B cell (primary cell): ENCODE data around the gene ZFC3H1. TPM values are rescaled to one million over a fixed set of nuclear protein-coding genes. Genes with fewer than 3 reads are reported as not detected.

ENCODE experiments used
- ATAC-seq: fragments of 200-7000 bp; cut with Tn5 transposase; one replicate; pipeline ENCODE4 v1.10.0; 2021; ENCODE audit warnings: low read depth, mild to moderate bottlenecking, moderate number of reproducible peaks, moderate library complexity
- CTCF ChIA-PET: fragments of 350-600 bp; sonication (Branson Sonifier 250); formaldehyde crosslinking; loops from one replicate; lab custom pipeline; 2021; ENCODE audit warnings: antibody characterized with exemption, inconsistent platforms; lab: Charles Lee
- POLR2A ChIA-PET: fragments of 350-600 bp; sonication (Branson Sonifier 250); formaldehyde crosslinking; loops from one replicate; lab custom pipeline; 2021; ENCODE audit warnings: antibody characterized with exemption; lab: Charles Lee
- DNase-seq: peaks from one replicate; pipeline ENCODE4 v3.0.0; 2013
- H2AFZ ChIP-seq: 2 replicates; pipeline ENCODE4 v1.6.1; 2012; ENCODE audit warnings: mild to moderate bottlenecking, low read depth, low read length; ENCODE audit not compliant: insufficient read depth, poor library complexity, severe bottlenecking
- H3K27ac ChIP-seq, 2 donors: 1 replicate in 1 of 2; 2 replicates in 1 of 2; pipeline ENCODE4 v1.5.1; 2012 to 2013; ENCODE audit warnings: low read length in 2 of 2, mild to moderate bottlenecking in 2 of 2, moderate library complexity in 1 of 2
- H3K27me3 ChIP-seq, 4 experiments: fragments of 200-600 bp in 1 of 4; sonication (generic) in 1 of 4; replicated peaks in 1 of 4; 1 replicate in 2 of 4; 2 replicates in 2 of 4; pipeline versions ENCODE4 v1.6.1 to v1.7.0; 2013 to 2016; ENCODE audit warnings: low read length in 3 of 4, mild to moderate bottlenecking in 2 of 4, mixed read lengths in 1 of 4, moderate library complexity in 1 of 4; ENCODE audit not compliant: insufficient read depth in 4 of 4, control insufficient read depth in 3 of 4; ENCODE audit errors: control extremely low read depth in 1 of 4
- H3K36me3 ChIP-seq, 2 experiments: replicated peaks in 1 of 2; 1 replicate in 1 of 2; 2 replicates in 1 of 2; pipeline versions ENCODE4 v1.6.1 to v1.7.1; 2013; ENCODE audit warnings: low read length in 1 of 2; ENCODE audit not compliant: insufficient read depth in 2 of 2, control insufficient read depth in 1 of 2; ENCODE audit errors: control extremely low read depth in 1 of 2, extremely low read depth in 1 of 2
- H3K4me1 ChIP-seq, 2 donors: fragments of 200-600 bp in 1 of 2; sonication (generic) in 1 of 2; 1 replicate in 1 of 2; 2 replicates in 1 of 2; pipeline versions ENCODE4 v1.5.1 to v1.6.1; 2013 to 2017; ENCODE audit warnings: low read length in 2 of 2; ENCODE audit not compliant: control insufficient read depth in 2 of 2, insufficient read depth in 2 of 2
- H3K4me2 ChIP-seq: replicated peaks from 2 replicates; pipeline ENCODE3; 2012; ENCODE audit warnings: mild to moderate bottlenecking, low read depth, low read length; ENCODE audit not compliant: poor library complexity, severe bottlenecking
- H3K4me3 ChIP-seq, 5 experiments: fragments of 200-600 bp in 1 of 5; sonication (generic) in 1 of 5; 1 replicate in 3 of 5; 2 replicates in 2 of 5; pipeline versions ENCODE4 v1.5.1 to v1.7.0; 2011 to 2016; ENCODE audit warnings: low read length in 4 of 5, mild to moderate bottlenecking in 4 of 5, low read depth in 2 of 5, control low read depth in 1 of 5, moderate library complexity in 1 of 5; ENCODE audit not compliant: insufficient read depth in 1 of 5; ENCODE audit errors: control extremely low read depth in 1 of 5, extremely low read depth in 1 of 5
- H3K79me2 ChIP-seq: fragments of 200-600 bp; sonication (generic); one replicate; pipeline ENCODE4 v1.6.0; 2016; ENCODE audit warnings: low read length; ENCODE audit not compliant: control insufficient read depth, insufficient read depth
- H3K9ac ChIP-seq: fragments of 200-600 bp; sonication (generic); 2 replicates; pipeline ENCODE4 v1.6.1; 2017; ENCODE audit warnings: mild to moderate bottlenecking, low read length, moderate library complexity
- H3K9me3 ChIP-seq, 3 donors: one replicate each; pipeline versions ENCODE4 v1.6.1 to v1.7.1; 2013; ENCODE audit warnings: low read length in 2 of 3; ENCODE audit not compliant: control insufficient read depth in 2 of 3, insufficient read depth in 1 of 3; ENCODE audit errors: control extremely low read depth in 1 of 3
- H4K20me1 ChIP-seq: 2 replicates; pipeline ENCODE4 v1.6.0; 2012; ENCODE audit warnings: mild to moderate bottlenecking, low read length; ENCODE audit not compliant: insufficient read depth, control insufficient read depth, poor library complexity, severe bottlenecking
- H3K27ac Mint-ChIP-seq: one replicate; pipeline ENCODE4 v1.8.0; 2021; ENCODE audit warnings: mixed read lengths
- H3K27me3 Mint-ChIP-seq: one replicate; pipeline ENCODE4 v1.8.0; 2021; ENCODE audit warnings: mixed read lengths
- H3K4me1 Mint-ChIP-seq: one replicate; pipeline ENCODE4 v1.8.0; 2021; ENCODE audit warnings: mixed read lengths
- H3K4me3 Mint-ChIP-seq: one replicate; pipeline ENCODE4 v1.8.0; 2021; ENCODE audit warnings: mixed read lengths
- H3K9me3 Mint-ChIP-seq: one replicate; pipeline ENCODE4 v1.8.0; 2022; ENCODE audit warnings: mixed read lengths; ENCODE audit not compliant: insufficient read depth
- CTCF ChIP-seq: fragments of 200-600 bp; IDR thresholded peaks from one replicate; pipeline ENCODE4 v1.8.0; 2022; ENCODE audit warnings: antibody characterized with exemption, mild to moderate bottlenecking
- EZH2 ChIP-seq: IDR thresholded peaks from 2 replicates; pipeline ENCODE4 v1.6.1; 2012; ENCODE audit warnings: borderline replicate concordance, low read depth, mild to moderate bottlenecking, moderate library complexity, low read length; ENCODE audit not compliant: insufficient read depth, poor library complexity, severe bottlenecking
- WGBS: methylation state at CpG from one replicate; pipeline ENCODE4 v1.1.5; 2013; ENCODE audit warnings: missing lambda C conversion rate; ENCODE audit not compliant: insufficient coverage; 5-methylcytosine and 5-hydroxymethylcytosine counted together
- intact Hi-C: fragments of 100-400 bp; cut with micrococcal nuclease; formaldehyde crosslinking; loops from one replicate; pipeline ENCODE4 v1.10.0; 2022
- polyA plus RNA-seq: library from polyadenylated mRNA; depleted of rRNA; stranded (reverse); fragments of >200 nt; gene quantifications from 2 replicates; pipeline ENCODE4 v1.2.3, GENCODE V29; 2012
- total RNA-seq, 2 donors: library from RNA; stranded (reverse); fragments of 120-200 nt in 1 of 2; gene quantifications; 1 replicate in 1 of 2; 2 replicates in 1 of 2; pipeline versions ENCODE4 v1.2.3 to v1.2.4, GENCODE V29; 2013 to 2022

The ZFC3H1 gene
- total and polyA plus RNA-seq, 2 donors (not counting 1 experiment from before 2014, with no cell fraction given), result 55.9 to 141 TPM

- no peak overlapping the region for H3K4me3 Mint-ChIP-seq
- CTCF ChIA-PET, result interaction anchor here (1.3 to 1.5 kb wide), 2 partner anchors 34 to 144 kb away, joined by 3 to 6 read pairs; no protein-coding TSS in a partner anchor
- Histone ChIP-seq H3K9me3 (peaks cover 0 to 10% (median 3%) of the 10 kb centered on the region in 3 donors), H3K27me3 (no peaks in the 10 kb centered on the region), H2AFZ (no peak overlapping the region), H3K27ac (no peak overlapping the region), H3K79me2 (no peaks in the 10 kb centered on the region), H3K36me3 (peaks cover 7 to 9% of the 10 kb centered on the region in 2 experiments), H3K9ac (no peak overlapping the region), H3K4me3 (no peak overlapping the region), H4K20me1 (no peaks in the 10 kb centered on the region), H3K4me2 (no peak overlapping the region), H3K4me1 (no peaks in the 10 kb centered on the region)
- TF ChIP-seq EZH2 (no peak), CTCF (no peak)
- no peaks in the 10 kb centered on the region for H3K4me1 Mint-ChIP-seq
- intact Hi-C loops, result no loop called here
- POLR2A ChIA-PET, result no interaction called here
- no peaks in the 10 kb centered on the region for H3K27me3 Mint-ChIP-seq
- WGBS, result 98% methylated on average over 8 of the region's 10 CpGs
- DNase-seq, result no peak
- H3K27ac Mint-ChIP-seq, result no peak overlapping the region
- ATAC-seq, result no peak
- peaks cover 3% of the 10 kb centered on the region for H3K9me3 Mint-ChIP-seq
Observed at GRCh38 chr12:71602761-71603577, 60.7 kb downstream of the ZFC3H1 start.

- CTCF ChIA-PET, result interaction anchor here (1.5 kb wide), 1 partner anchor 146 kb away, joined by 3 read pairs; no protein-coding TSS in a partner anchor
- Mint-ChIP-seq H3K4me3 (no peak overlapping the region), H3K27ac (no peak overlapping the region), H3K27me3 (peaks cover 4% of the 10 kb centered on the region), H3K9me3 (peaks cover 3% of the 10 kb centered on the region), H3K4me1 (no peaks in the 10 kb centered on the region)
- Histone ChIP-seq H2AFZ (no peak overlapping the region), H3K9me3 (peaks cover 0 to 10% (median 3%) of the 10 kb centered on the region in 3 donors), H4K20me1 (no peaks in the 10 kb centered on the region), H3K4me1 (no peaks in the 10 kb centered on the region), H3K27me3 (no peaks in the 10 kb centered on the region), H3K79me2 (no peaks in the 10 kb centered on the region), H3K27ac (no peak overlapping the region), H3K9ac (no peak overlapping the region), H3K4me2 (no peak overlapping the region), H3K4me3 (no peak overlapping the region), H3K36me3 (peaks cover 0 to 6% of the 10 kb centered on the region in 2 experiments)
- no peak for DNase-seq
- TF ChIP-seq EZH2 (no peak), CTCF (no peak)
- POLR2A ChIA-PET, result no interaction called here
- ATAC-seq, result no peak
- intact Hi-C loops, result no loop called here
Observed at GRCh38 chr12:71601546-71601945, 62.1 kb downstream of the ZFC3H1 start.
